H1 (cell line): ENCODE data around the gene RALA.

ENCODE experiments used
- CREB1 ChIP-seq: IDR thresholded peaks from 2 replicates; pipeline ENCODE4 v1.6.1; 2012; ENCODE audit warnings: inconsistent platforms
- CTCF ChIP-seq, 3 experiments: IDR thresholded peaks; 1 replicate in 2 of 3; 2 replicates in 1 of 3; pipeline versions ENCODE4 v1.5.1 to v1.6.1; 2011; ENCODE audit warnings: low read length in 3 of 3, mild to moderate bottlenecking in 3 of 3, inconsistent platforms in 2 of 3, low read depth in 1 of 3, moderate library complexity in 1 of 3; ENCODE audit not compliant: insufficient read depth in 1 of 3; ENCODE audit errors: control extremely low read depth in 1 of 3
- KDM1A ChIP-seq: fragments of 200-600, 300-600 bp; sonication (generic); IDR thresholded peaks from 2 replicates; pipeline ENCODE4 v1.7.1; 2016; ENCODE audit warnings: mild to moderate bottlenecking, low read length, borderline replicate concordance
- POLR2AphosphoS5 ChIP-seq: IDR thresholded peaks from 2 replicates; pipeline ENCODE4 v1.6.1; 2011; ENCODE audit warnings: low read depth, low read length
- SIN3A ChIP-seq, 2 experiments: IDR thresholded peaks in 1 of 2; conservative IDR thresholded peaks in 1 of 2; 2 replicates each; pipeline ENCODE4 v1.6.1; 2011 to 2012; ENCODE audit warnings: low read length in 2 of 2, improper control_type of control experiment in 1 of 2, low read depth in 1 of 2, mild to moderate bottlenecking in 1 of 2

GRCh38 chr7:39582536-39582935 is 40.8 kb upstream of the RALA start:
- no peak for TF ChIP-seq CREB1
- TF ChIP-seq SIN3A (conservative IDR thresholded peaks at IDR 0.05 in 1 of 2, IDR thresholded peaks at IDR 0.05 in 1 of 2; ENCODE audit: low read depth in 1 of 2, low read length in 2 of 2), result no peak
- TF ChIP-seq CTCF (IDR thresholded peaks at IDR 0.05; ENCODE audit: control extremely low read depth in 1 of 3, insufficient read depth in 1 of 3, low read depth in 1 of 3, low read length in 3 of 3), result no peak
- no peak for TF ChIP-seq KDM1A
- TF ChIP-seq POLR2AphosphoS5, result no peak
